ENCODE results near the gene TAB3.

TAB3 gene

DNA sequence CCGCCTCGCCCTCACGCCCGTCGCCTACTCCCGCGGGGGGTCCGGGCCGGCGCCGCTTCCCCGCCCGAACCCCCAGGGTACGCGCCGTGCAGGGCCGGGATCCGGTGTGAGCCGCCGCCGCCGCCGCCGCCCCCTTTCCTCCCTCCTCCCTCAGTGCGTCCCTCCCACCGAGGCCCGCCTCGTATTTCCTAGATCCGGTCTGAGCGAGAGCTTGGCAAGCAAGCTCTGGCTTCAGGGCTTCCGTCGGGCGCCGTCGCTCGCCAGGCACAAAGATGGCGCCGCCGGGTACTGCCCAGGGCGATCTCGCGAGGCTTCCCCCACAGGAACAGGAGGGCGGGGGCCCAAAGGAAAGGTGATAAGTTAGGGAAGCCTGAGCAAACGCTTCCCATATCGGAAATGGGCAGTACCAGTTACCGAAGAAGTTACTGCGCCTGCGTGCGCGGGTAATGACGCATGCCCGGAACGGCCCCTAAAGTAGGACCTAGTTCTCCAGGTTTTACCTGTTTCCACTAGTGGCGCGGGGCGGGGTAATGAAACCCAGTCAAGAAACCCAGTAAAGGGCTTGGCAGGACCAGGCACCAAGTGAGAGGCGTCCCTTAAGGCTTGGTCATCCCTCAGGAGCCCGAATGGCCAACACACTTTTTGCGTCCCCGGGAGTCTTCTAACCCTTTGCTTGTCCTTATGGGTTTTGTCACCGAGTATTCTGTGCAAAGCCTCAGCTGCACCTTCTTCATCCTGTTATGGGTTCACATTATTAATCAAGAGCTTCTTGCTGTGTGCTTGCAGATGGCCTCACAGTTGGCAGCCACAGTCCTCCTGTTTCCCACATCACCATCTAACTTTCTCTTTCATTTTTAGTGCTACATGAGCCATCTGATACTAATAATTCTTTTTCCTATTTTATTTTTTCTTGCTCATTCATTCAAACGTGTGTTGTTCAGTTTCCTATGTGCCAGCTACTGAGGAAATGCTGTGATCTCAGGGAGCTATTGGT is at the start of gene TAB3:
Gene TAB3 (minus strand): TSS at position 108 of the 994 bp plus-strand sequence. CDS start 29,666 bp downstream, outside the sequence.
- DNase-seq (ENCODE audit: low spot score), result peak; percentile 91

DNA sequence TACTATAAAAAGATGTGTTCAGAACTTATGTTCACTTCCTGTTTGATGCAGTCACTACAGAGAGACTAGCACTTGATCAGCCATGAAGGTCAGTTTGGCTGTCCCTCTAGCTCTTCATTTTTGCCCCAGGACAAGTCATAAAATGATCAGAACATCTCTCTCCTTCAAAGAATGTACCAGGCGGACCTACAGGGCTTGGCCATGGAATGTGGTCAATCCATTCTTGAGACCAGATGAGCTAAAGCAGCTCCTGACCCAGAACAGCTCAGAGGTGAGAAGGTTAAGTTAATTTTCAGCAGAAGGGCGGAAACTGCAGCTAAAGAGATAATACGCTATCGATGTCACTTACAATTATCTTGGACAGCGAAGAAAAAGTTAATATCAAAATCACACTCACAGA is 49.2 kb upstream of the TAB3 start:
- DNase-seq (ENCODE audit: low spot score), result no peak

DNA sequence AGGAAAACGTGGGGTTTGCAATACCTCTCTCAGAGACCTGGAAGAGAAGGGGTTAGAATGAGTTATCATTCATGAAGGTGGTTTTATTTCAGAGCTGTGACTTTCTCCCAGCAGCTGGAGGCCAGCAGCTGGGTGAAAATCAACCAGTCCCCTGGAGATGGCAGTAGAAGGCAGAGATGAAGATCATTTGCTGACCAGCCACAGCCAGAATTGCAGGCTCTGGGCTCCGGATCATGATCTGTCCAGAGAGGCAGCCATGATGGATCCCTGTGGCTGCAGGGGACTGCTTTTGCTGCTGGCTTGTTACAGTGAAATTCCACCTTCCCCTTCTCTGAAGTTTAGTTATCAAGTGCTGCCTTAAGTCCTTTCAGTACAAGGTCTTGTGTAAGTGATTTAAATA is 46.9 kb upstream of the TAB3 start:
- peak; percentile 68 for DNase-seq (ENCODE audit: low spot score)

- no peak for DNase-seq (ENCODE audit: low spot score)
These were observed 42.9 kb upstream of the TAB3 start for GRCh38 chrX:30931920-30932319.

DNA sequence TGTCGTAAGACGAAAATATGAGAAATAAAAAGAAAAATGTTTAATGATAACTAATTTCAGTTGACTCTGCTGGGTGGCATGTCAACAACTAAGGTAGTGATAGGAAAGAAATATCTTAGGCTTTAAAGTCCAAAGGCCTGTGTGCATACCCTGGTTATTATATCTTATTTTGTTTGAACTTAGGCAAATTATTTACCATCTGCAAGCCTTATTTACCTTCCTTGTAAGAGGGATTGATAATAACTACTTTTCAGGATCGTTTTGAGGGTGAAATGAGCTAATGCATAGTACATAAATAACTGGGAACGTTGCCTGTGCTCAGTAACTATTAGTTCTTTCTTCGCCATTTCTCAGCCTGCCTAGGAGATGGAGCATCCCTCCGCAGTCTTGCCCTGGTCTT is 41.6 kb upstream of the TAB3 start:
- DNase-seq (ENCODE audit: low spot score), result no peak

DNA sequence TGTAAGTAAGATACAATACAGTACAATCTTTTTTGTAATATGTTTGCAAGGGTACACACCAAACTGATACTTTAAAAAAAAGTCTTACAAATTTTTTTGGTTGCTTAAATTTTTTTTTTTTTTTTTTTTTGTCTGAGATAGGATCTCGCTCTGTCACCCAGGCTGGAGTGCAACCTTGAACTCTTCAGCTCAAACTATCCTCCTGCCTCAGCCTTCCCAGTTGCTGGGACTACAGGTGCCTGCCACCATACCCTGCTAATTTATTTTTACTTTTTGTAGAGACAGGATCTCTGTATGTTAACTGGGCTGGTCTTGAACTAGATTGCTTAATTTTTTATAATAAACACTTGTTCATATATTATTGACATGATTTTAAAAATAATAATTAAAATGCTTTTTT is 41.1 kb upstream of the TAB3 start:
- DNase-seq (ENCODE audit: low spot score), result no peak

- peak; percentile 8 for DNase-seq (ENCODE audit: low spot score)
These were observed 31.2 kb upstream of the TAB3 start for GRCh38 chrX:30920271-30920670.

DNA sequence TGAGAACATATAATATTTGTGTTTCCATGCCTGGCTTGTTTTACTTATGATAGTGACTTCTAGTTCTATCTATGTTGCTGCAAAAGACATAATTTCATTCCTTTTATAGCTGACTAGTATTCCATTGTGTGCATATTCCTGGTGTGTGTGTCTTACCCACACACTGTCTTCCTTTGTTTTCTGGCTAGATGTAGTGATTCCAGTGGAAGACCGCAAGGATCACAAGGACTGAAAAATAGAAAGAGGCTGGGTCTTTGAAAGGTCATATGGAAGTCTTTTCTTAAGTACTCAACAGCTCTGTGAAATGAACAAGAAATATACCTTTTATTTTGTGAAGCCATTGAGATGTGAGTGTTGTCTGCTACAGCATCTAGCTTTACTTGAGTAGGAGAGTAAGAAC is 29.4 kb upstream of the TAB3 start:
- DNase-seq (ENCODE audit: low spot score), result no peak

GRCh38 chrX:30913492-30913891 is 24.4 kb upstream of the TAB3 start:
- no peak for DNase-seq (ENCODE audit: low spot score)

- DNase-seq (ENCODE audit: low spot score), result peak; percentile 24
These were observed 21.2 kb upstream of the TAB3 start for GRCh38 chrX:30910124-30910860.

DNA sequence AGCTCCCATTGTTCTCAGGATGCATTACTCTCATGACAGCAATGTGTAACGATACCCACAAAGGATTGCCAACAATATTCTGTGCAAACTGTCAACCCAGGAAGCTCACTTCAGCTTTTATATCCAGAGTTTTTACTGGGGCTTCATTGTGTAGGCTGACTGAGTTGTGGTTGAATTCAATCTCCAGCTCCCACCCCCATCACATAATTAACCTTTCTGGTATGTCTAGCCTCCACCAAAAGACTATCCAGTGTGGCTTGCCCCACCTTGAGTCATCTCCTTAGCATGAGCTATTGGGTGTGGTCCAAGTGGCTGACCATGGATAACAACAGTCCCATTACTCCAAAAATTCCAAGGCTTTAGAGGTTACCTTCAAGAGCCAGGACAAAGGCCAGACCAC is 17.7 kb upstream of the TAB3 start:
- peak; percentile 47 for DNase-seq (ENCODE audit: low spot score)

DNA sequence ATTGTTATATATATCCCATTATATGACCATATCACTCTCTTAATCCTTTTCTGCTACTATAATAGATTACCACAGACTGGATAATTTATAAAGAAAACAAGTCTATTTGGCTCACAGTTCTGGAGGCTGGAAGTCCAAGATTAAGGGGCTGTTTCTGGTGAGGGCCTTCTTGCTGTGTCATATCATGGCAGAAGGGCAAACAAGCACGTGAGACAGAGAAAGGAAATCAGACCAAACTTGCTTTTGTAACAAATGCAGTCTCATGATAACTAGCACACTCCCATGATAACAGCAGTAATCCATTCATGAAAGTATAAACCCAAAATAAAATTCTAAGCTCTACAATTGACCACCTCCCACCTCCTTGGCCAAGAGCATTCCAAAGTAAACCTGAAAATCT is 16.3 kb upstream of the TAB3 start:
- DNase-seq (ENCODE audit: low spot score), result no peak

DNA sequence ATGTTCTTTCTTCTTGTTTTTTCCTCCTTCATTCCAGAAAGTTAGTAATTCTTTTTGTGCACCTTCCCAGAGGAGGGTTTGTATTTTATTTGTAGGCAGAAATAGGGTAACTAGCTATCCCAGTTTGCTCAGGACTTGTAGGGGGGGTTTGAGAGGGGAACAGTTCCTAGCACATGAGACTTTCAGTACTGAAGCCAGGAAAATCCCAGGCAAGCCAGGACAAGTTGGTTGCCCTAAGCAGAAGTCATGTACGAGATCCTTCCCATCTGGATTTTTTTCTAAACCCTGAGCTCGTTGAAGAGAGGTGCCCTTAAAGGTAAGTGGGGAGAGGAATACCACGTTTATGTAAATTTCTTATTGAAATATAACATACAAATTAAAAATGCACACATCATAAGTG is 15.6 kb upstream of the TAB3 start:
- DNase-seq (ENCODE audit: low spot score), result no peak

DNA sequence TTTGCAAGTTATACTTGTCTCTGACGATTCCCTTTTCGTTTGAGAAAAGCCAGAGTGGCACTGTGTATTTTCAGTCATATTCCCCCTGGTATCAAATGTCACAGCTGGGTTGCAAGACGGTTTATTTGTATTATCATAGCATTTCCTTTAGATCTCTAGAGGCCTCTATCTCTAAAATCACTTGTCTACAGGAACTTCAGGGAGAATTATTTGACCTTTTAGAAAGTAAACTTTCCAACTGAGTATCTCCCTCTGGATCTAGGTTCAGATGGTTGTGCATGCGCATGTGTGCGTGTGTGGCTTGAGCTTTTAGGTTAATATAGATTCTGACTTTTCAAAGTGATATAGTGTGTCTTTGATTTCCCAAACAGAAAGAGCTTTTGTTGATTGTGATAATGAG is 15.1 kb upstream of the TAB3 start:
- DNase-seq (ENCODE audit: low spot score), result no peak

- DNase-seq (ENCODE audit: low spot score), result no peak
These were observed 11.2 kb upstream of the TAB3 start for GRCh38 chrX:30900227-30900626.

- DNase-seq (ENCODE audit: low spot score), result no peak
These were observed 9.8 kb upstream of the TAB3 start for GRCh38 chrX:30898886-30899285.

GRCh38 chrX:30895370-30895769 is 6.3 kb upstream of the TAB3 start:
- DNase-seq (ENCODE audit: low spot score), result no peak

DNA sequence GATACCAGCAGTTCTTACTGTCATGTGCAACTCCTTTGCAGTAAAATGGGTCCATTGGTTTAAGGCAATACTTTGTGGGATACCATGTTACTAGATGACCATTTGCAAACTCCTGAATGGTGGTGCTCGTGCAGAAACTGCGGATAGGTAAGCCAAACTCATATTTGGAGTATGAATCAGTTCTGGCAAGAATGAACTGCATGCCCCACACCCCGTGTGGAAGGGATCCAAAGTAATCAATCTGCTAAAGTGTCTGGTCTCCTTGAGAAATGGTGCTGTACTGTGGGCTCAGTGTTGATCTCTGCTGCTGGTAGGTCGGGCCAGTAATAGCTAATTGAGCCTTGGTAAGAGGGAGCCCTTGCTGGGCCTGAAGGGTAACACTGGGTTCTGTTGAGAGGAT is 4.2 kb upstream of the TAB3 start:
- no peak for DNase-seq (ENCODE audit: low spot score)

- no peak for DNase-seq (ENCODE audit: low spot score)
These were observed 3.5 kb upstream of the TAB3 start for GRCh38 chrX:30892591-30892990.

DNA sequence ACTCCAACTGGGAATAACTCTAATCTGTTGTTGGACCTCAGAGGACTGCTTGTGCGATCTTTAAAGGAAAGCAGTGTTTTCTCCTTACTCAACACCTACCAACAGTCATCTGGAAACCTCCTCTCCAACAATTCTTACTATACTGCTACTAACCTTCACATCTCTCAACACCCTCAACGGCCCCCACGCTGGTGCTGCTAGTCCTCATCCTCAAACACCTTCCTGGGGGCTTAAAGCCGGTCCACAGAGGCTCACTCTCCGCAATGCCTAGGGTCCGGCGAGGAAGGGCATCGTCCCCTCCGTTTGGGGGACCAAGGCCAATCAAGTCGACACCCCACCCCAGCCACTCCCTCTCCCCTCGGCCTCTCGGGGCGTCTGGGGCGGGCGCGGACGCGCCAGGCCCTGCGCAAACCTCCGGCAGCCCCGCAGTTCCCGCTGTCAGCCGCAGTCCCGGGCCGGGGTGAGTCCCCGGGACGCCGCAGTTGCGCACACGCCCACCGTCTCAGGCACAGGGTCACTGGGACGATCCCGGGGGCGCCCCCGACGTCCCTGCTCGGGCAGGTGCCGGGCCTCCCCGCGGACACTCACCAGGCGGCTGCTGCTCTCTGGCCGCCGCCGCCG is 418 bp downstream of the TAB3 start:
- DNase-seq (ENCODE audit: low spot score), result peak; percentile 28

- DNase-seq (ENCODE audit: low spot score), result no peak
These were observed 1.3 kb downstream of the TAB3 start for GRCh38 chrX:30887721-30888120.

GRCh38 chrX:30887288-30887687 is 1.8 kb downstream of the TAB3 start:
- no peak for DNase-seq (ENCODE audit: low spot score)

DNA sequence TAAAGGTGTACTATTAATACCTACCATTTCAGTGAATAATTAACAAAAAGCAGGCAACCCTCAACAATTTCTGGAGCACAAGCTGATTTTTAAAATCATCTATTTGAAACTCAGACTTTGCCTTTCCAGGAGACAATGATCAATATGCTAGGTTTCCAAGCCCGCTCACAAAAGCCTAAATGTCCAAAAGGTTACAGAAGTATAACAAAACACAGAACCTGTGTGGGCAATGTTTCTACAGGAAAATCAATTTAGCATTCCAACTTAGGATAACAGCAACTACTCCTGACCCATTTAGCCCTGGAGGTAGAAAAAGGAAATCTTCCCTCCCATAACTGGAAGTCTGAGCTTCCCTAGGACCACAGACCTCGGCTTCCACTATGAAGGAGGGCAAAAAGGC is 3.9 kb downstream of the TAB3 start:
- DNase-seq (ENCODE audit: low spot score), result no peak

Data from AG20443 (cell line).